Activated CD4-positive, alpha-beta T cell treated with anti-CD3 and anti-CD28 coated beads, Interleukin-2, amount 10 ng/mL, durations not matched to agents 24 days and 14 days (primary cell): Measurements from ENCODE around the gene CALU. TPM values are rescaled to one million over a fixed set of nuclear protein-coding genes. Genes with fewer than 3 reads are reported as not detected.

Experiments used
- DNase-seq: peaks from one replicate; pipeline ENCODE4 v3.0.0; 2022
- H3K27ac Mint-ChIP-seq: one replicate; pipeline ENCODE4 v1.8.0; 2022; ENCODE audit warnings: mild to moderate bottlenecking, mixed read lengths
- H3K27me3 Mint-ChIP-seq: one replicate; pipeline ENCODE4 v1.8.0; 2022; ENCODE audit warnings: mixed read lengths
- H3K36me3 Mint-ChIP-seq: one replicate; pipeline ENCODE4 v1.8.0; 2022; ENCODE audit warnings: low read depth, mild to moderate bottlenecking, mixed read lengths
- H3K4me1 Mint-ChIP-seq: one replicate; pipeline ENCODE4 v1.8.0; 2021; ENCODE audit warnings: mixed read lengths
- H3K4me3 Mint-ChIP-seq: one replicate; pipeline ENCODE4 v1.8.0; 2022; ENCODE audit warnings: mild to moderate bottlenecking, moderate library complexity, mixed read lengths
- H3K9me3 Mint-ChIP-seq: one replicate; pipeline ENCODE4 v1.8.0; 2021; ENCODE audit warnings: mixed read lengths
- intact Hi-C: fragments of 100-400 bp; cut with micrococcal nuclease; formaldehyde crosslinking; loops from one replicate; pipeline ENCODE4 v1.15.1; 2023
- total RNA-seq: library from RNA; stranded (reverse); gene quantifications from 2 replicates; pipeline ENCODE4 v1.2.3, GENCODE V29; 2022

CALU gene
- total RNA-seq, 1 donor from 2014 or later: 56.2 TPM

GRCh38 chr7:128809363-128809762 lies 70.2 kb downstream of the CALU start:
- Mint-ChIP-seq H3K9me3 (no peaks in the 10 kb centered on the region), H3K27ac (no peak overlapping the region), H3K4me1 (no peaks in the 10 kb centered on the region), H3K36me3 (no peaks in the 10 kb centered on the region), H3K27me3 (no peaks in the 10 kb centered on the region), H3K4me3 (no peak overlapping the region)
- DNase-seq: no peak
- intact Hi-C loops: no loop called here

- intact Hi-C loops: no loop called here
- no peak for DNase-seq
- Mint-ChIP-seq H3K4me3 (no peak overlapping the region), H3K4me1 (no peaks in the 10 kb centered on the region), H3K27ac (no peak overlapping the region), H3K9me3 (no peaks in the 10 kb centered on the region), H3K27me3 (peaks cover 1% of the 10 kb centered on the region), H3K36me3 (no peaks in the 10 kb centered on the region)
Observed at GRCh38 chr7:128810473-128810872, 71.3 kb downstream of the CALU start.

- intact Hi-C loops: no loop called here
Observed at GRCh38 chr7:128810997-128811396, 71.8 kb downstream of the CALU start.

GRCh38 chr7:128811631-128812430 lies 72.7 kb downstream of the CALU start:
- intact Hi-C loops: no loop called here
- Mint-ChIP-seq H3K36me3 (no peaks in the 10 kb centered on the region), H3K4me1 (no peaks in the 10 kb centered on the region), H3K27ac (no peak overlapping the region), H3K4me3 (no peak overlapping the region), H3K9me3 (no peaks in the 10 kb centered on the region), H3K27me3 (peaks cover 3% of the 10 kb centered on the region)
- DNase-seq: no peak

More at GRCh38 chr7:128810997-128811396, 71.8 kb downstream of the CALU start:
- Mint-ChIP-seq H3K27me3 (peaks cover 3% of the 10 kb centered on the region), H3K4me1 (no peaks in the 10 kb centered on the region), H3K27ac (no peak overlapping the region), H3K36me3 (no peaks in the 10 kb centered on the region), H3K9me3 (no peaks in the 10 kb centered on the region), H3K4me3 (no peak overlapping the region)
- no peak for DNase-seq

GRCh38 chr7:128812514-128813168 lies 73.5 kb downstream of the CALU start:
- Mint-ChIP-seq H3K9me3 (no peaks in the 10 kb centered on the region), H3K4me1 (no peaks in the 10 kb centered on the region), H3K27ac (no peak overlapping the region), H3K4me3 (no peak overlapping the region), H3K36me3 (no peaks in the 10 kb centered on the region), H3K27me3 (peaks cover 3% of the 10 kb centered on the region)
- intact Hi-C loops: no loop called here
- no peak for DNase-seq

DNA sequence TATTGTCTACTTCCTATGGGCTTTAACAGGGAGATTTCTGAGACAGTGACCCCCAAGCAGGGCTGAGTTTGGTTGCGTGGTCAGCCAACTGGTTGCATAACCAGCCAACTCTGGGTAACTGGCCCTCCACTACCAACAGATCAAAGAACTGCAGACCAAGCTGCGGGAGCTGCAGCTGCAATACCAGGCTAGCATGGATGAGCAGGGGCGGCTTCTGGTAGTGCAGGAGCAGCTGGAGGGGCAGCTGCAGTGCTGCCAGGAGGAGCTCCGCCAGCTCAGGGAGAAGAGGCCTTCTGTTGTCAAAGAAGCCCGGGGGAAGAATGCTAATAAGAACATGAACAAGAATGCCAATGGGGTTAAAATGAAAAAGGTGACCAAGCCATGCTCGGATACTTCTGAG lies 75.3 kb downstream of the CALU start:
- Mint-ChIP-seq H3K4me1 (no peaks in the 10 kb centered on the region), H3K4me3 (no peak overlapping the region), H3K27ac (no peak overlapping the region), H3K36me3 (no peaks in the 10 kb centered on the region), H3K27me3 (peaks cover 5% of the 10 kb centered on the region), H3K9me3 (no peaks in the 10 kb centered on the region)
- no peak for DNase-seq
- intact Hi-C loops: no loop called here

GRCh38 chr7:128815289-128815942 lies 76.3 kb downstream of the CALU start:
- no peaks in the 10 kb centered on the region for H3K9me3 Mint-ChIP-seq
- H3K4me1 Mint-ChIP-seq: peaks cover 2% of the 10 kb centered on the region
- intact Hi-C loops: no loop called here
- no peak overlapping the region for H3K27ac Mint-ChIP-seq
- H3K4me3 Mint-ChIP-seq: no peak overlapping the region
- DNase-seq: no peak
- peaks cover 9% of the 10 kb centered on the region for H3K27me3 Mint-ChIP-seq
- H3K36me3 Mint-ChIP-seq: no peaks in the 10 kb centered on the region

GRCh38 chr7:128818694-128819093 lies 79.5 kb downstream of the CALU start:
- Mint-ChIP-seq H3K27me3 (peaks cover 10% of the 10 kb centered on the region), H3K4me3 (no peak overlapping the region), H3K4me1 (peaks cover 2% of the 10 kb centered on the region), H3K36me3 (no peaks in the 10 kb centered on the region), H3K27ac (no peak overlapping the region), H3K9me3 (no peaks in the 10 kb centered on the region)
- no peak for DNase-seq
- intact Hi-C loops: no loop called here

Other genes starting within 250 kb of the CALU start
- 0.37 and 0.59 TPM in 2 replicates for gene GARIN1A, start 67.1 kb upstream of the CALU start, total RNA-seq
- not detected in 2 replicates for gene OPN1SW, start 36.4 kb downstream of the CALU start, total RNA-seq
- gene CCDC136, start 52.6 kb downstream of the CALU start, total RNA-seq: 9.2 and 10.6 TPM in 2 replicates
- 0.02 and 0.09 TPM in 2 replicates for gene FLNC, start 91.0 kb downstream of the CALU start, total RNA-seq
- 127 and 132 TPM in 2 replicates for gene ATP6V1F, start 123.5 kb downstream of the CALU start, total RNA-seq
- 0.09 and 0.17 TPM in 2 replicates for gene KCP, start 171.3 kb downstream of the CALU start, total RNA-seq
- 16.2 and 18.6 TPM in 2 replicates for gene IRF5, start 198.6 kb downstream of the CALU start, total RNA-seq